NB4 (cell line): Measurements from ENCODE around the gene ACACB.
A peak's percentile ranks its signal among the peaks of the same experiment; 100 is the strongest.

Experiments
- DNase-seq: peaks from one replicate; pipeline ENCODE4 v3.0.0; 2010; ENCODE audit warnings: low read depth
- H3K4me3 ChIP-seq: one replicate; pipeline ENCODE4 v1.5.1; 2011; ENCODE audit warnings: mild to moderate bottlenecking, low read depth, low read length, moderate library complexity
- MYC ChIP-seq: IDR thresholded peaks from 2 replicates; pipeline ENCODE4 v1.6.1; 2011; ENCODE audit warnings: low read depth, low read length
- POLR2A ChIP-seq: IDR thresholded peaks from 2 replicates; pipeline ENCODE4 v1.6.1; 2011; ENCODE audit warnings: mild to moderate bottlenecking; ENCODE audit not compliant: insufficient read length; ENCODE audit errors: extremely low read depth
- TF ChIP-seq, protein P1 (sequence below): IDR thresholded peaks from one replicate; pipeline ENCODE4 v1.5.1; 2012; ENCODE audit warnings: low read depth, low read length
- TF ChIP-seq, protein P2 (sequence below): IDR thresholded peaks from 2 replicates; pipeline ENCODE4 v1.6.1; 2011; ENCODE audit warnings: low read depth, low read length

ACACB gene

DNA sequence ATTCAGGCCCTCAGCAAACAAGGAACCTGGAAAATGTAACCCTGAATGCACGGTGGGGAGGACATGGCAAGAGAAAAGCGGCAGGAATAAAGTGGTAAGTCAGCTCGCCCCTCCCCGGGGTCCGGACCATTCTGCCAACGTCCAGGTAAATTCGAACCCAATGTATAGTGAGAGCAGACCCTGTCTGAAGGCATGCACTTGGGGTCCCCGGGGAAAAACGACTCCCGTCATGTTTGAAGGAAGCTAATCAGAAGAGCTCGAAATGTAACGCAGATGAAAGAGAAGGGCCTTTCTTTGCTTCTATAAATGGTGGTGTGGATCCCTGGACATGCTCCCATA is 193 bp downstream of the ACACB start:
- peak; percentile 52 for DNase-seq
- TF ChIP-seq MYC (no peak), POLR2A (no peak)
- TF ChIP-seq, protein P1, sequence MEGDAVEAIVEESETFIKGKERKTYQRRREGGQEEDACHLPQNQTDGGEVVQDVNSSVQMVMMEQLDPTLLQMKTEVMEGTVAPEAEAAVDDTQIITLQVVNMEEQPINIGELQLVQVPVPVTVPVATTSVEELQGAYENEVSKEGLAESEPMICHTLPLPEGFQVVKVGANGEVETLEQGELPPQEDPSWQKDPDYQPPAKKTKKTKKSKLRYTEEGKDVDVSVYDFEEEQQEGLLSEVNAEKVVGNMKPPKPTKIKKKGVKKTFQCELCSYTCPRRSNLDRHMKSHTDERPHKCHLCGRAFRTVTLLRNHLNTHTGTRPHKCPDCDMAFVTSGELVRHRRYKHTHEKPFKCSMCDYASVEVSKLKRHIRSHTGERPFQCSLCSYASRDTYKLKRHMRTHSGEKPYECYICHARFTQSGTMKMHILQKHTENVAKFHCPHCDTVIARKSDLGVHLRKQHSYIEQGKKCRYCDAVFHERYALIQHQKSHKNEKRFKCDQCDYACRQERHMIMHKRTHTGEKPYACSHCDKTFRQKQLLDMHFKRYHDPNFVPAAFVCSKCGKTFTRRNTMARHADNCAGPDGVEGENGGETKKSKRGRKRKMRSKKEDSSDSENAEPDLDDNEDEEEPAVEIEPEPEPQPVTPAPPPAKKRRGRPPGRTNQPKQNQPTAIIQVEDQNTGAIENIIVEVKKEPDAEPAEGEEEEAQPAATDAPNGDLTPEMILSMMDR = no peak
- TF ChIP-seq, protein P2, sequence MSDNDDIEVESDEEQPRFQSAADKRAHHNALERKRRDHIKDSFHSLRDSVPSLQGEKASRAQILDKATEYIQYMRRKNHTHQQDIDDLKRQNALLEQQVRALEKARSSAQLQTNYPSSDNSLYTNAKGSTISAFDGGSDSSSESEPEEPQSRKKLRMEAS = no peak
- no peak overlapping the region for H3K4me3 ChIP-seq

DNA sequence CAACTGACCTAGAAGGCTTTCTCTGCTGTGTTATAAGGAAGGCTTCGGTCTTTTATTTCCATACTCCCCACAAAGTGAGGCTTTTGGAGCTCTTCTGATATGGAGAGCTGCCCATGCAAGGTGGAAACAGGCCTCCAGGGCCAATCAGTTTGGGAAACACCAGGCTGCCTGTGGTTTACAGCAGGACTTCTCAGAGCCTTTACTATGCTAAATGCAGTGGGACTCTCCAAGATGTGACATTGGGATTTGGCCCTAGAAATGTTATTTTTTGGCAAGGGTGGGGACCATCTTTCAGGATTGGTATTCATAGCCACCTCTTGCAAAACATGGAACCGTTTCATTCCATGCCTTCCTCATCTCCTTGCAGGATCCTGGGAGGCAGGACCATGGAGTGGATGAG is 3.7 kb downstream of the ACACB start:
- no peak overlapping the region for H3K4me3 ChIP-seq

DNA sequence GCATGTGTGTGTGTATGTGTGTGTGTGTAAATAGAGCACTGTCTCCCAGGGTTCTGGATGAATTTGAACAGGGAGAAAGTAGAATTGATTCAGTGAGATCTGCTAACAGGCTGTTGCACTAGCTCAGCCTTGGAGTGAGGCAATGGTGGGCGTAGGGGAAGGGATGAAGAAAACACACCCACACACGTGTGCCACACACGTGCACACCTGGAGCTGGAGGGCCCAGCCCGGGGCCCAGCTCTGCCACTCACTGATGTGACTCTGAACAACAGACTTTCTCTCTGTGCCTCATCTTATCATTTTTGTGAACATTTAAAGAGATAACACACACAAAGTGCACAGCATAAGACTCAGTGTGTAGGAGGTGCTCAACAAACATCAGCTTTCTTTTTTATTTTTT is 4.2 kb downstream of the ACACB start:
- DNase-seq = no peak
- TF ChIP-seq POLR2A (no peak), MYC (no peak)
- TF ChIP-seq, protein P2 = no peak
- TF ChIP-seq, protein P1 = no peak
- H3K4me3 ChIP-seq = no peak overlapping the region

More for the DNA sequence above, 3.7 kb downstream of the ACACB start:
- no peak for DNase-seq
- TF ChIP-seq, protein P2 = no peak
- TF ChIP-seq POLR2A (no peak), MYC (no peak)

DNA sequence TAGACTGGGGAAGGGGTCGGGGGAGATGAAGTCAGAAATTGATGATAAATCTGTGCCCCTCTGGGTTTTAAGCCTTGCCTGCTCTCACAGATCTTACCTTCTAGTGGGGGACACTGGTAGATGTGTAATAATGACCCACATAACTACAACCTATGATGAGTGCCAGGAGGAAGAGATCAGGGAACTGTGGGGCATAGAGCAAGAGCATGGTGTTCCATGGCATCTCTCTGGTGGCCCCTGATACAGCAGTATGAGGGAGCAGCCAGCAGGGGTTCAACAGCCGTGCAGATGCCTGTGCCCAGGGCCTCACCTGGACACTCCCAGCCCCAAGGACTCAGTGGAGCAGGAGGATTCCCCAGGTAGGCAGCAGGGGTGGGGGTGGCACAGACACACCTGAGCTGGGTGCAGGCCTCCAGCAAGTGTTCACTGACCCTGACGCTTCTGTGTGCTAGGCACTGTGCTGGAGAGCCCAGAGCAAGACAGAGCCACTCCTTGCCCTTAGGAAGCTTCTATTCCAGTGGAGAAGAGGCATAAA is 5.0 kb downstream of the ACACB start:
- H3K4me3 ChIP-seq = no peak overlapping the region
- TF ChIP-seq POLR2A = no peak
- no peak for TF ChIP-seq MYC
- no peak for DNase-seq

DNA sequence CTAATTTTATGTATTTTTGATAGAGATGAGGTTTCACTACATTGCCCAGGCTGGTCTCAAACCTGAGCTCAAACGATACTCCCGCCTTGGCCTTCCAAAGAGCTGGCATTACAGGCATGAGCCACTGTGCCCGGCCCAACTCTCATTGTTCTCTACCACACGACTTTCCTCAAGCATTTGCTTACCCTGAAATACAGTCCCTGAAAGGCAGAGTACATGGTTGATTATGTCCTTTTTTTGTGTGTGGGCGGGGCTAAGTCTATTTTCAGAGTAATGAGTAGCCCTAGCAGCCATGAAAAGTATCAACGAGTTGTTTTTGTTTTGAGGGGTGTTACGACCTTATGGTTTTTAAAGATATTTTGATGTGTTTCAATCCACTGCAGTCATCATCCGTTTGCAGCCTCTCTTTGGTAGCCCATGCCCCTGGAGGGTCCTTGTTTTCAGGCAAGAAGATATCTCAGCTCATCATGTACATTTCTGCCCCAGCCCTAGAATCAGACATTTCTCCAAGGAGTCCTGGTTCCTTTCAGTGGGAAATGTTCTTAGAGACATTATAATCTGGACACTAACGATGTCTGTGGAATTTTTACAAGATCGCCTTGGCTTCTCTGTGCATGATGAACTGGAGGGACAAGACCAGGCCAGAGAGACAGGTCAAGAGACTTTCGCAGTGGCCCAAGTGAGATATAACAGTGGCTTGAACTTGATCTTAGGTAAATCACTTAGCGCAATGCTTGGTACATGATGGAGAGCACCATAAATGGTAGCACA is 8.7 kb downstream of the ACACB start:
- H3K4me3 ChIP-seq = no peak overlapping the region
- no peak for DNase-seq
- TF ChIP-seq MYC = no peak
- TF ChIP-seq, protein P2 = no peak
- TF ChIP-seq, protein P1 = no peak
- TF ChIP-seq POLR2A = no peak

DNA sequence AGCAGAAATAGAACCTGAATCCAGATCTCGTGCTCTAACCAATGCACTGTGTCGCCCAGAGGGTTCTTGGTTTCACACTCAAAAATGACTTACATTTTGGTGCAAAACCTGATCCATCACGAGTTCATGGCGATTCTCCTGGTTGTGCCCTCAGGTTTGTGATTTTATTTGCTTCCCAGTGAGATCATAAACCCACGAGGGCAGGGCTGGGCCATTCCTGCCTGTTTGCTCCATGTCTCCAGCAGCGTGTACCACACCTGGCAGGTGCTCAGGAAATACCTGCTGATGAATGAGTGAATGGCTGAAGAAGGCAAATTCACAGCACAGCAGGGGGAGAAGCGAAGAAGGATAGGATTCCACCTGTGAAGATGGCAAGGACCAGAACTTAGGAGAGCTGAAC is 9.4 kb downstream of the ACACB start:
- H3K4me3 ChIP-seq = no peak overlapping the region
- DNase-seq = no peak
- TF ChIP-seq, protein P2 = no peak
- TF ChIP-seq, protein P1 = no peak
- TF ChIP-seq MYC (no peak), POLR2A (no peak)
